ENCODE results near the gene SCN4B.

SCN4B gene

DNA sequence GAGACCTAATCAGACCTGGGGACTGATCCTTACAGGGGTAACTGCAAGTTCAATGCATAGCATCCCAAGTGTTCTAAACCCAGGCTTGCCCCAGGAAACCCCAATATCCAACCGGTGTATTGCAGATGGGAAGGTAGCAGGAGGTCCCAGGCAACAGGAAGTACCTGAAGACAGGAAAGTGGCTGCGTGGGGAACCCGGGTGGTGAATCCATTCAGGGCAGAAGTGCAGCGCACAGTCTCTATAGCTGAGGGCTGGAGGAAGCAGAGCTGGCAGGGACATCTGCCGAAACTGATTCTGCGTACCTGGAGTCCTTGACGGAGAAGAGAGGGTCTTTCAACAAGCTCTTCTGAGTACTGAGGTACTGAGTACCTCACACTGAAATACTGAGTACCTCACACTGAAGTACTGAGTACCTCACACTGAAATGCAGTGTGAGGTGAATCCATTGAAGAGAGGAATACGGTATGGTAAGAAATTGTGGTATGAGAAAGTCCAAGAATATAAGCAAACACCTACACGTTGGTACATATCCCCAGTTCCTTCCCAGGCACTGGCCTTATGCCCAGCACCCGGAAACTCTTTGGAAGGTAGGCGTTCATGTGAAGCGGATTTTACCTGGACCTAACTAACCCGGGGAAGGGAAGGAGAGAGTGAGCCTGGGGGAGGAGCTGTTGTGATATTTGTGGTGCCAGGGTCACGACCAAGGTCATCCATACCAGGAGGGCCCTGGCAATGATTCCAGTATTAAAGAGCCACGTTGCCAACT, 20.1 kb downstream of the SCN4B start:
- Histone ChIP-seq H3K27me3 (ENCODE audit: control insufficient read depth, insufficient read depth, low read length, poor library complexity, severe bottlenecking) (no peaks in the 10 kb centered on the region), H3K4me3 (ENCODE audit: insufficient read depth, low read depth, low read length) (no peak overlapping the region), H3K36me3 (ENCODE audit: control insufficient read depth, insufficient read depth, low read length) (no peaks in the 10 kb centered on the region), H3K4me1 (ENCODE audit: control insufficient read depth, insufficient read depth, low read length) (peaks cover 5% of the 10 kb centered on the region), H3K27ac (ENCODE audit: insufficient read depth, low read depth, low read length, poor library complexity, severe bottlenecking) (no peak overlapping the region), H3K9me3 (ENCODE audit: control insufficient read depth, low read length) (no peaks in the 10 kb centered on the region)
- WGBS, 2 experiments: 88 to 91% methylated on average over 15 of the region's 15 CpGs

DNA sequence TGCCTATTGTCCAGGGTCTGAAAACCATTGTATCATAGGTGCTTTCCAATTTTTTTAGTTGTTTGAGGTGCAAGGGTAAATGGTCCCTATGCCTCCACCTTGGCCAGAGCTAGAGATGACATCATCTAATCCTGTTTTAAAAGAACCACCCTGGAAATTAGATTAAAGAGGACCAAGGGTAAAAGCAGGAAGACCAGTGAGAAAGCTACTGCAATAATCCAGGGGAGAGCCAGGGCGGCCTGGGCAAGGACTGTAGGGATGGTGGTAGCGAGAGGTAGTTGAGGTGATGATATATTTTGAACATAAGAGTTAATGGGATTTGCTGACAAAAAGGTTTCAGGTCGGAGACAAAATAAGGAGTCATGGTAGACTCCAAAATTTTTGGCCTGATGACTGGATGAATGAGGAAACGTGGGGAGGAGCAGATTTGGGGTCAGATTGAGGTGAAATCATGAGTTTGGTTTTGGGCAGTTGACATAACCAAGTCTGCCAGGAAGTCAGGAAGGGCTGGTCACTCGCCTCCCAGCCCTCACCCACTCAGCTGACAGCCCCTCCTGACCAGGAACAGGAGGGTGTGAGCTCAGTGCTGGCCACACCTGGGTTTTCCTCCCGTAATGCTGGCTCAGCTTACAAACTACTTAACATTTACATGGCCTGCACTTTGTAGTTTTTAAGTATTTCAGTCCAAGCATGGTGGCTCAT, 23.0 kb downstream of the SCN4B start:
- 89 to 92% methylated on average over 6 of the region's 6 CpGs for WGBS, 2 experiments
- no peaks in the 10 kb centered on the region for H3K27me3 ChIP-seq (ENCODE audit: control insufficient read depth, insufficient read depth, low read length, poor library complexity, severe bottlenecking)
- no peak overlapping the region for H3K27ac ChIP-seq (ENCODE audit: insufficient read depth, low read depth, low read length, poor library complexity, severe bottlenecking)
- peaks cover 5% of the 10 kb centered on the region for H3K4me1 ChIP-seq (ENCODE audit: control insufficient read depth, insufficient read depth, low read length)
- H3K36me3 ChIP-seq (ENCODE audit: control insufficient read depth, insufficient read depth, low read length): no peaks in the 10 kb centered on the region
- no peak overlapping the region for H3K4me3 ChIP-seq (ENCODE audit: insufficient read depth, low read depth, low read length)
- H3K9me3 ChIP-seq (ENCODE audit: control insufficient read depth, low read length): no peaks in the 10 kb centered on the region

DNA sequence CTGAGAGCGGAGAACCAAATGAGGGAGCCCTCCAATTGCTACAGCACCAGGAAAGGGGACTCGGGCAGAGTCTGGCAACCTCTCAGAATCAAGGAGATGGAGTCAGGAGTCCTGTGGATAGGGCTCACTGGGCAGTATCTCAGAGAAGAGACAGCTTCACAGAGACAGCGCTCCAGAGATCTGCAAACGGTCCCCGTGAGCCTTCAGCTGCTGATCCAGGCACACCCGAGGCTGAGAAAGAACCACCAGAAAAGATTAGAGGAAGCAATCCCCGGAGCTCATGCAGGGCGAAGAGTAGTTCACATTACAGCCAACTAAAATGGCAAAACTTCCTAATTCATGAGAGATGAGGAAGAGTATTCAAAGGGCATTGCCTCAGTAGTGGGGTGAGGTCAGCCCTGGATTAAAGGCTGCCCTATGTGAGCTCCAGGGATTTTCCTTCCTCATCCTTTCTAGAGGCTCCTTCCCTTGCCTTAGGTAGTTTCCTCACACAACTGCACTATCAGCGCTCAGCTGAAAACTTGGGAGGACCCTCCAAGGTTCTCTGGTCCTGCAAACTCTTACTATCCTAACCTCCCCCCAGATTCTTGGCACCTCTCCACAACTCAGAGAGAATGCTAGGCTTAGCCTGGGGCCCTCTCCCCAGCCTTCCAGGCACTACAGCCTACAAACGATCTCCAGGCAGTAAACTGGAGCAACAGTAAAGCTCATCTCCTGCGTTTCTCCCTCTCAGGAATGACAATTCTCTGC, 23.7 kb downstream of the SCN4B start:
- no peak overlapping the region for H3K27ac ChIP-seq (ENCODE audit: insufficient read depth, low read depth, low read length, poor library complexity, severe bottlenecking)
- H3K4me1 ChIP-seq (ENCODE audit: control insufficient read depth, insufficient read depth, low read length): peaks cover 5% of the 10 kb centered on the region
- no peaks in the 10 kb centered on the region for H3K9me3 ChIP-seq (ENCODE audit: control insufficient read depth, low read length)
- WGBS, 2 experiments: 85 to 87% methylated on average over 11 of the region's 11 CpGs
- no peaks in the 10 kb centered on the region for H3K27me3 ChIP-seq (ENCODE audit: control insufficient read depth, insufficient read depth, low read length, poor library complexity, severe bottlenecking)
- H3K4me3 ChIP-seq (ENCODE audit: insufficient read depth, low read depth, low read length): no peak overlapping the region
- H3K36me3 ChIP-seq (ENCODE audit: control insufficient read depth, insufficient read depth, low read length): no peaks in the 10 kb centered on the region

DNA sequence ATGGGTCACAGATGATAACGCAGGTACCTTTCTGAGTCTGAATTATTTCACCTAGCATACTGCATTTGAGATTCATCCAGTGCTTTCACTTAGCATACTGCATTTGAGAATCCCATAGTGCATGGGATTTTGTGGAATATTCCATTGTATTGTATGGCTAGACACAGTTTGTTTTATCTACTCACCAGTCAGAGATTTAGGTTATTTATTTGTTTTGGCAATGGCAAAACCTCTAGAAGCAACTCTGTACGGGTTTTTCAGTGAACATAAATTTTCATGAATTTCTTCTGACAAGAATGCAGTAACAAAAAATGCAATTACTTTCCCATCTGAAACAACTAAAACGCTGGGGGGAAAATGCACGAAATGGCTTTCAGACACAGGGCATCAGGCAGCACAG, 24.3 kb downstream of the SCN4B start:
- Histone ChIP-seq H3K27ac (ENCODE audit: insufficient read depth, low read depth, low read length, poor library complexity, severe bottlenecking) (no peak overlapping the region), H3K4me3 (ENCODE audit: insufficient read depth, low read depth, low read length) (no peak overlapping the region), H3K9me3 (ENCODE audit: control insufficient read depth, low read length) (no peaks in the 10 kb centered on the region), H3K36me3 (ENCODE audit: control insufficient read depth, insufficient read depth, low read length) (no peaks in the 10 kb centered on the region), H3K4me1 (ENCODE audit: control insufficient read depth, insufficient read depth, low read length) (peaks cover 5% of the 10 kb centered on the region), H3K27me3 (ENCODE audit: control insufficient read depth, insufficient read depth, low read length, poor library complexity, severe bottlenecking) (no peaks in the 10 kb centered on the region)
- 89 to 92% methylated on average over 4 of the region's 4 CpGs for WGBS, 2 experiments

DNA sequence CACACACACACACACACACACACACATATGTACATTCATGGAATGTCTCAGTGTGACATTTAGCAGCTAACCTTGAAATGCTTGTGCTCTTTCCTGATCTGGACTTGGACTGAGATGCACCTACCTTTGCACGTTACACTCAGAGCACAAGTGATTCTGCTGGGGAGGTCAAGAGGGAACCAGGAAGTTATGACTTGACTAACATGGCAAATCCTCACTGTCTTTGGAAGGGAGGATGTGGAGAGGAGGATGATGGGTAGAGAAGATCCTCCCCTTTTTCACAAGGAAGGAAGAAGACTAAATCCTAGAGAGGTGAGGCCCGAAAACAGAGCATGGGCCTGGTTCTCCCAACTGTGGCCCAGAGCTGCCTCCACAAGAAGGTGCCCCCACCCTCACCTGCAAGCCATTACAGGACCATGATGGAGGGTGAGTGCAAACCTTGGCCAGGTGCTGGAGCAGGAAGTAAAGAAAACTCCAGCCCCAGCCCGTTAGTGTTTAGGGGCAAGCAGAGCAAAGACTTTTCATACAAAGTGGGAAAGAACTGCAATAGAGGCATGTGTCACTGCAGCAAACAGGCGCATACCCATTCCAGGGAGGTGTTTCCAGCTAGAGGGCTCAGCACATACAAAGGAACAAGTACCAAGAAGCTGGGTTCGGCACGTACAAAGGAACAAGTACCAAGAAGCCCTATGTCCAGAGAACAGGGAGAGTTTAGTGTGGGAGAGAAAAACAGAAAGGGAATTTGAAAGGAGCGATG, 26.4 kb downstream of the SCN4B start:
- WGBS, 2 experiments: 92 to 94% methylated on average over 7 of the region's 7 CpGs
- Histone ChIP-seq H3K4me1 (ENCODE audit: control insufficient read depth, insufficient read depth, low read length) (peaks cover 5% of the 10 kb centered on the region), H3K9me3 (ENCODE audit: control insufficient read depth, low read length) (no peaks in the 10 kb centered on the region), H3K27ac (ENCODE audit: insufficient read depth, low read depth, low read length, poor library complexity, severe bottlenecking) (no peak overlapping the region), H3K4me3 (ENCODE audit: insufficient read depth, low read depth, low read length) (no peak overlapping the region), H3K36me3 (ENCODE audit: control insufficient read depth, insufficient read depth, low read length) (no peaks in the 10 kb centered on the region), H3K27me3 (ENCODE audit: control insufficient read depth, insufficient read depth, low read length, poor library complexity, severe bottlenecking) (no peaks in the 10 kb centered on the region)

DNA sequence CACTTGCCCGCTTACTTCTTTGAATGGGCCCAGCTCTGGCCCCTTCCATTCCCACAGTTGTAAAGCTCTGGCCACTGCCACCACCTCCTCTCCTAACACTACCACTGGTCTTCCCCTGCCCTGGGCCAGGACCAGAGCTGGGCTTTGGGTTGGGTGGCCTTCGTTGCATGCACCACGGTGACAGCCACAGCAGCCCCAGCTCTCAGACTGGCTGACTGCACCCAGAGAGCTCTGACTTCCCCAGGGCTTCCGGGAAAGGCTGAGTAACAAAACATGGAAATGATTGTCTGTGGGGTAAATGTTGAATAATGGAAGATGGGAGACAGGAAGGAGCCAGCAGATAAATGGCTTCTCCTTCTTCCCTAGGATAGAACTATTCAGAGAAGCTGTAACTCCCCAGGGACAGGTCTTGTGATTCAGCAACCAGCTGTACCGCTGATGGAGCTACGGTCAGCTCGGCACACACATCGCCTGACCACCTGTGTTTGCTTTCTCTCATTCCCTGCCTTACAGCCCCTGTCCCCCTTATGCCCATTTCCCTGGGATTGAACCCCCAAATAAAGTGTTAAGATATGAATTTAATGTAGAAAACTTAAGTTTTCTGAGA, 27.6 kb downstream of the SCN4B start:
- no peak overlapping the region for H3K4me3 ChIP-seq (ENCODE audit: insufficient read depth, low read depth, low read length)
- no peaks in the 10 kb centered on the region for H3K36me3 ChIP-seq (ENCODE audit: control insufficient read depth, insufficient read depth, low read length)
- no peak overlapping the region for H3K27ac ChIP-seq (ENCODE audit: insufficient read depth, low read depth, low read length, poor library complexity, severe bottlenecking)
- WGBS, 2 experiments: 87 to 92% methylated on average over 8 of the region's 8 CpGs
- peaks cover 5% of the 10 kb centered on the region for H3K4me1 ChIP-seq (ENCODE audit: control insufficient read depth, insufficient read depth, low read length)
- H3K27me3 ChIP-seq (ENCODE audit: control insufficient read depth, insufficient read depth, low read length, poor library complexity, severe bottlenecking): no peaks in the 10 kb centered on the region
- no peaks in the 10 kb centered on the region for H3K9me3 ChIP-seq (ENCODE audit: control insufficient read depth, low read length)

DNA sequence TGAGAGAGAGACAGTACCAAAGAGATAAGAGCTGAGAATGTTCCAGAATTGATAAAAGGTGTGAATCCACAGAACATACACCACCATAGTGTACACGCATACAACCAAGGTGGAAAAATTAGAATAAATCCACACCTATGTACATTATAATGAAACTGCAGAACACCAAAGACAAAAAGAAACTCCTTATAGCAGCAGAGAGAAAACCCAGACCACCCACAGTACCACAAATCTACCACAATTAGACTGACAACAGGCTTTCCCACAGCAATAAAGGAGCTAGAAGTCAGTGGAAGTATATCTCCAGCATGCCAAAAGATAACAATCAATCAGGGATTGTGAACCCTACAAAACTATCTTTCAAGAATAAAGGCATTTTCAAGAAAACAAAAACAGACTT, 31.8 kb downstream of the SCN4B start:
- 70 to 75% methylated on average over 1 of the region's 1 CpG for WGBS, 2 experiments
- Histone ChIP-seq H3K4me1 (ENCODE audit: control insufficient read depth, insufficient read depth, low read length) (no peaks in the 10 kb centered on the region), H3K9me3 (ENCODE audit: control insufficient read depth, low read length) (no peaks in the 10 kb centered on the region), H3K27ac (ENCODE audit: insufficient read depth, low read depth, low read length, poor library complexity, severe bottlenecking) (no peak overlapping the region), H3K4me3 (ENCODE audit: insufficient read depth, low read depth, low read length) (no peak overlapping the region), H3K36me3 (ENCODE audit: control insufficient read depth, insufficient read depth, low read length) (no peaks in the 10 kb centered on the region), H3K27me3 (ENCODE audit: control insufficient read depth, insufficient read depth, low read length, poor library complexity, severe bottlenecking) (no peaks in the 10 kb centered on the region)

DNA sequence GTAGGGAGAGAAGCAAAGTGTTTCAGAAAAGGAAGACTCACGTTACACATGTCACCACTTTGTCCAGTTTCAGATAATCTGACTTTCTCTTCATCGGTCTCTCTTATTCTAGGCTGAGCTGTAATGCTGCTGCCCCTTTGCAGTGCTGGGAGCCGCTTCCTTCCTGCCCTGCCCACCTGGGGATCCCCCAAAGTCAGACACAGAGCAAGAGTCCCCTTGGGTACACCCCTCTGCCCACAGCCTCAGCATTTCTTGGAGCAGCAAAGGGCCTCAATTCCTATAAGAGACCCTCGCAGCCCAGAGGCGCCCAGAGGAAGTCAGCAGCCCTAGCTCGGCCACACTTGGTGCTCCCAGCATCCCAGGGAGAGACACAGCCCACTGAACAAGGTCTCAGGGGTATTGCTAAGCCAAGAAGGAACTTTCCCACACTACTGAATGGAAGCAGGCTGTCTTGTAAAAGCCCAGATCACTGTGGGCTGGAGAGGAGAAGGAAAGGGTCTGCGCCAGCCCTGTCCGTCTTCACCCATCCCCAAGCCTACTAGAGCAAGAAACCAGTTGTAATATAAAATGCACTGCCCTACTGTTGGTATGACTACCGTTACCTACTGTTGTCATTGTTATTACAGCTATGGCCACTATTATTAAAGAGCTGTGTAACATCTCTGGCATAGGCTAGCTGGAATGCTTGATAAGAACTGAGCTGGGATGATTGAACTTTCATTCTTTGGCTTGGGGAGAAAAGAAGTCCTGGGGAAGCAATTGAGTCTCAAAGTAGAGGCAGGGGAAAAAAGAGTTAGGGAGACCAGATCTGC, 34.6 kb downstream of the SCN4B start:
- H3K27me3 ChIP-seq (ENCODE audit: control insufficient read depth, insufficient read depth, low read length, poor library complexity, severe bottlenecking): no peaks in the 10 kb centered on the region
- H3K4me1 ChIP-seq (ENCODE audit: control insufficient read depth, insufficient read depth, low read length): no peaks in the 10 kb centered on the region
- H3K27ac ChIP-seq (ENCODE audit: insufficient read depth, low read depth, low read length, poor library complexity, severe bottlenecking): no peak overlapping the region
- no peaks in the 10 kb centered on the region for H3K36me3 ChIP-seq (ENCODE audit: control insufficient read depth, insufficient read depth, low read length)
- H3K4me3 ChIP-seq (ENCODE audit: insufficient read depth, low read depth, low read length): no peak overlapping the region
- 92% methylated on average over 8 to 9 of the region's 9 CpGs for WGBS, 2 experiments
- no peaks in the 10 kb centered on the region for H3K9me3 ChIP-seq (ENCODE audit: control insufficient read depth, low read length)

DNA sequence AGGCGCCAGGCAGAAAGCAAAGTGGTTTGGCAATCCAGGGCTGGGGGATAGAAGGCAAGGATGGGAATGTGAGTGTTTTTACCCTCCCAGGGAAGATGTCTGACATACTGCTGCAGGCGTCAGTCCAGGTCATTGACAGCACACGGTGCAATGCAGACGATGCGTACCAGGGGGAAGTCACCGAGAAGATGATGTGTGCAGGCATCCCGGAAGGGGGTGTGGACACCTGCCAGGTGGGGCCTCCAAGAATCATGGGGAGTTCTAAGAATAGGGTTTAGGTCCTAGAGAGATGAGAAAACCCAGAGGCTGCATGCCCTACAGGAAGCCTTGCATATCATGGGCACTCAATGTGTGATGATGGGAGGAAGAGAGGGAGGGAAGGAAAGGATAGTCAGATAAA, 37.6 kb downstream of the SCN4B start:
- no peaks in the 10 kb centered on the region for H3K9me3 ChIP-seq (ENCODE audit: control insufficient read depth, low read length)
- no peaks in the 10 kb centered on the region for H3K27me3 ChIP-seq (ENCODE audit: control insufficient read depth, insufficient read depth, low read length, poor library complexity, severe bottlenecking)
- WGBS, 2 experiments: 95 to 96% methylated on average over 7 of the region's 7 CpGs
- H3K4me3 ChIP-seq (ENCODE audit: insufficient read depth, low read depth, low read length): no peak overlapping the region
- no peaks in the 10 kb centered on the region for H3K4me1 ChIP-seq (ENCODE audit: control insufficient read depth, insufficient read depth, low read length)
- no peaks in the 10 kb centered on the region for H3K36me3 ChIP-seq (ENCODE audit: control insufficient read depth, insufficient read depth, low read length)
- H3K27ac ChIP-seq (ENCODE audit: insufficient read depth, low read depth, low read length, poor library complexity, severe bottlenecking): no peak overlapping the region

All from ectodermal cell (in vitro differentiated cells).